ENCODE data around the gene GALNT10. TPM values are rescaled to one million over a fixed set of nuclear protein-coding genes. Genes with fewer than 3 reads are reported as not detected.

The GALNT10 gene
- polyA plus RNA-seq, 1 donor = 12.9 TPM

DNA sequence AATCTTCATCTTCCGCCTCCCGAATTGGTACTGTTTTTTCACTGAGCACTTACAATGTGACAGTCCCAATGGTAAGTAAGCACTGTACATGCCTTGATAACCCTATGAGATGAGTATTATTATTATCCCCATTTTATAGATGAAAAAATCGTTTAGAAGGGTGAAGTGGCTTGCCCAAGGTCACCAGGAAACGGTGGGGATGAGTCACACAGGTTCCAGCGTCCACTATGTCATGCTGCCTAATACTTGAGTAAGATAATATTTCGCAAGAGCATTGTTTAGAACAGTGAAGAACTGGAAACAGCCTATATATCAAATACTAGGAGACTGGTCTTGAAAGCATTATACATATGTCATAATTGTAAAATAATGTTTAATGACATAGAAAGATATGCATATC, 274.6 kb downstream of the GALNT10 start:
- Histone ChIP-seq H3K36me3 (ENCODE audit: control insufficient read depth, insufficient read depth, low read length) (no peaks in the 10 kb centered on the region), H3K27ac (ENCODE audit: low read length) (no peak overlapping the region), H3K9me3 (ENCODE audit: control insufficient read depth, low read depth, low read length) (no peaks in the 10 kb centered on the region), H3K27me3 (ENCODE audit: control insufficient read depth, insufficient read depth, low read length) (peaks cover 11% of the 10 kb centered on the region), H3K4me3 (ENCODE audit: low read length) (no peak overlapping the region), H3K4me1 (ENCODE audit: control insufficient read depth, insufficient read depth, low read length) (peaks cover 19% of the 10 kb centered on the region)
- no CpG with 5 or more reads among the region's 6 CpGs for WGBS (ENCODE audit: insufficient coverage, low lambda C conversion rate)
- DNase-seq = peak in 1 of 2 donors; percentile 67

- no peak overlapping the region for H3K4me3 ChIP-seq (ENCODE audit: low read length)
- peak; percentile 74 to 92 for DNase-seq
- H3K4me1 ChIP-seq (ENCODE audit: control insufficient read depth, insufficient read depth, low read length) = peaks cover 19% of the 10 kb centered on the region
- peak overlapping the region; percentile 70 for H3K27ac ChIP-seq (ENCODE audit: low read length)
- WGBS (ENCODE audit: insufficient coverage, low lambda C conversion rate) = no CpG with 5 or more reads among the region's 5 CpGs
- H3K27me3 ChIP-seq (ENCODE audit: control insufficient read depth, insufficient read depth, low read length) = peaks cover 19% of the 10 kb centered on the region
- H3K9me3 ChIP-seq (ENCODE audit: control insufficient read depth, low read depth, low read length) = no peaks in the 10 kb centered on the region
- no peaks in the 10 kb centered on the region for H3K36me3 ChIP-seq (ENCODE audit: control insufficient read depth, insufficient read depth, low read length)
Measured at GRCh38 chr5:154466147-154466546, 275.6 kb downstream of the GALNT10 start.

DNA sequence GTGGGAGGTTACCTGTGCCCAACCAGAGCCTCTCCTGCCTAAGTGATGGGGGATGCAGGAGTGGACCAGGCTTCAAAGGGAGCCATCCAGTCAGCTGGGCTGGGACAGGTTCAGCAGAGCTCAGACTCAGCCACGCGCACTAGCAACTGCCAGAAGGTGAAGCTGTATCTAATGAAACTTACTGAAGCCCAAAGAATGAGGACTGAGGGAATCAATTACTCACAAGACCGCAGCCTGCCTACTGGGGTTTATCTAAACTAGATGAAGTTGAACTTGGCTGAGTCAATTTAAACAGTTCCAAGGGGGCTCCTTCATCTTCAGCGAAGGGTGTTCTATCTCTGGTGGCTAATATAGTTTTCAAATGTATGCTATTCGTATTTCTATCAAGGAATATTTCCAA, 276.1 kb downstream of the GALNT10 start:
- DNase-seq = no peak
- peaks cover 19% of the 10 kb centered on the region for H3K4me1 ChIP-seq (ENCODE audit: control insufficient read depth, insufficient read depth, low read length)
- H3K36me3 ChIP-seq (ENCODE audit: control insufficient read depth, insufficient read depth, low read length) = no peaks in the 10 kb centered on the region
- H3K4me3 ChIP-seq (ENCODE audit: low read length) = no peak overlapping the region
- no peak overlapping the region for H3K27ac ChIP-seq (ENCODE audit: low read length)
- WGBS (ENCODE audit: insufficient coverage, low lambda C conversion rate) = 83% methylated on average over 1 of the region's 5 CpGs
- H3K27me3 ChIP-seq (ENCODE audit: control insufficient read depth, insufficient read depth, low read length) = peaks cover 25% of the 10 kb centered on the region
- no peaks in the 10 kb centered on the region for H3K9me3 ChIP-seq (ENCODE audit: control insufficient read depth, low read depth, low read length)

- peak; percentile 57 to 71 for DNase-seq
- Histone ChIP-seq H3K4me3 (ENCODE audit: low read length) (no peak overlapping the region), H3K9me3 (ENCODE audit: control insufficient read depth, low read depth, low read length) (peaks cover 2% of the 10 kb centered on the region), H3K27ac (ENCODE audit: low read length) (no peak overlapping the region), H3K4me1 (ENCODE audit: control insufficient read depth, insufficient read depth, low read length) (peaks cover 19% of the 10 kb centered on the region), H3K27me3 (ENCODE audit: control insufficient read depth, insufficient read depth, low read length) (peaks cover 36% of the 10 kb centered on the region), H3K36me3 (ENCODE audit: control insufficient read depth, insufficient read depth, low read length) (no peaks in the 10 kb centered on the region)
- WGBS (ENCODE audit: insufficient coverage, low lambda C conversion rate) = no CpG with 5 or more reads among the region's 18 CpGs
Measured at GRCh38 chr5:154467655-154468354, 277.3 kb downstream of the GALNT10 start.

- Histone ChIP-seq H3K36me3 (ENCODE audit: control insufficient read depth, insufficient read depth, low read length) (no peaks in the 10 kb centered on the region), H3K4me1 (ENCODE audit: control insufficient read depth, insufficient read depth, low read length) (peaks cover 28% of the 10 kb centered on the region), H3K27ac (ENCODE audit: low read length) (no peak overlapping the region), H3K27me3 (ENCODE audit: control insufficient read depth, insufficient read depth, low read length) (peaks cover 59% of the 10 kb centered on the region), H3K9me3 (ENCODE audit: control insufficient read depth, low read depth, low read length) (peaks cover 7% of the 10 kb centered on the region), H3K4me3 (ENCODE audit: low read length) (no peak overlapping the region)
- 8% methylated on average over 2 of the region's 2 CpGs for WGBS (ENCODE audit: insufficient coverage, low lambda C conversion rate)
- DNase-seq = no peak
Measured at GRCh38 chr5:154470137-154470536, 279.6 kb downstream of the GALNT10 start.

Other genes with a start within 250 kb of the GALNT10 start
- 18.4 TPM for gene FAM114A2, start 151.8 kb upstream of the GALNT10 start, polyA plus RNA-seq
- gene MFAP3, start 151.8 kb upstream of the GALNT10 start, polyA plus RNA-seq = 25.4 TPM